GM12872 (cell line): Measurements from ENCODE around the gene MRTFB.

Source experiments
- CTCF ChIP-seq: IDR thresholded peaks from 3 replicates; pipeline ENCODE4 v1.5.1; 2011; ENCODE audit warnings: low read depth, mild to moderate bottlenecking, low read length, moderate library complexity; ENCODE audit not compliant: insufficient read depth

MRTFB gene

DNA sequence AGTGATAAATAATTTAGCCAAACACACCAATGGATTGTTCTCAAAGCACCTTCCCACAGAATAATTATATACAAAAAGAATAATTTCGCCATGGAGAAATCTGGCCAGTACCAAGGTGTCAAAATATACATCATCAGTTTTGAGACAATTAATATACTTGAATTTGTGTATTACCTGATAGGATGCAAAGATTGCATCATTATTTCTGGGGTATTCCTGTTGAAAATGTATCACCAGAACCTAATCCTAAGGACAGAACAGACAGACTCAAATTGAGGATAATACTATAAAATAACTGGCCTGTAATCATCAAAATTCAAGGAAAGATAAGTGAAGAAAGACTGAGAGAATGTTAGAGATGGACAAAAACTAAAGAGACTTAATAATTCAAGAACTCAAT lies 111.9 kb downstream of the MRTFB start:
- no peak for TF ChIP-seq CTCF

GRCh38 chr16:14186007-14186794 lies 115.1 kb downstream of the MRTFB start:
- TF ChIP-seq CTCF, result peak; percentile 38; the same call in 1 of the 3 replicates

GRCh38 chr16:14186795-14187221 lies 115.7 kb downstream of the MRTFB start:
- TF ChIP-seq CTCF, result no peak

DNA sequence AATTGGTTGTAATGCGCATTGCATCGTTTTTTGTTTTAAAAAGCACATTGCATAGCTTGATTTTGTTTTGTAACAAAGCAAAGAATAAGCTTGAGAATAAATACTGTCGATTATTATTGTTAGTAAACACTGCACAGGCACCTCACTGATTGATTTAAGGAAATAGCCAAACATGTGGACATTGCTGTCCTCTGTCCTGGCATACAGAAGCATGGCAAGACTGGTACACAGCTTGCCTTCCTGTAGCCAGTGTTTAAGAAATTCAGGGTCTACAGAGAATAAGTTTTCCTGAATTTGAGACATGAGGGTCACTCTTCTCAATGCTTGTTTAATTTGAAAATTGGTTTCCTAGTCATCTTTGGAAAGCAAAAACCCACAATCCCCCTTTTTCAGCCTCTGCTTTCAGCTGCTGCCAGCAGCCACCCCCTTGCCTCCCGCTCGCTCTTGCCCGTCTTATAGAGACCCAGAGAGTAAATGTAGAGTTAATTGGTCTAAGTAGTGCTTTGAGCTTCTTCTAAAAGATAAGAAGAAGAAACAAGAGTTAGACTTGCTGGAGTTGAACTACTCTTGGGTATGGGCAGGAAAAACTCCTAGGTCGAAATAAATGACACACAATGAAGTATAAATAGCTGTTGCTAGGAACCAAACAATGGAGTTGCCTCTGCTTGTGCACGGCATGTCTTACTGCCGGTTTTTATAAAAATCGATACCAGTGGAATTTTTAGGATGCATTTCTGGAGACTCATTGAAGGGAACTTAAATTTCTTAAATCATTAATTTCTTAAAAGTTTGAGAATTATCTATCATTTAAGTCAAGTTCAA lies 116.6 kb downstream of the MRTFB start:
- TF ChIP-seq CTCF, result no peak

DNA sequence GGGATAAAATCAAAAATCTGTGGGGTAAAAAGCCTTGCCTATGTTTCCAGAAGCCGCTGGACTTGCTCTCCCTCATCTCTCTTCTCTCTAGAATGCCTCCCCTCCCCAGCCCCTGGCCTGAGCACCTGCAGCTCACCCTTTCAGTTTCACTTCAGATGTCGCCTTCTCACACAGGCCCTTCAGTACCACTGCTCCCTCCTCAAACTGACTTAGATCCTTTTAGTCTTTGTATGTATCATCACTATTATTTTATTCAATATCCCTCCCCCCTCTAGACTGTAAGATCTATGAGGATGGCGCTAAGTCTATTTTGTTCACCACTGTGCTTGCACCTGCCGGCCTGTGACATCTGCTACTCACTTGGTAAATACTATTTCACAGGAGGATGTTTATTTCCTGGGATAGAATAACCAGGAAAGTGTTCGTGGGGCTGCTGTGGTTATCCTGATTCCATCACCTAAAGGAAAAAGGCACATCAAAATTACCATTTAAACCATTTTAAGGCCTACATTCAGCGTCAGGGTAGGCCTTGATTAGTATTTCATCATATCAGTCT lies 122.3 kb downstream of the MRTFB start:
- no peak for TF ChIP-seq CTCF

GRCh38 chr16:14194721-14195120 lies 123.6 kb downstream of the MRTFB start:
- no peak for TF ChIP-seq CTCF

DNA sequence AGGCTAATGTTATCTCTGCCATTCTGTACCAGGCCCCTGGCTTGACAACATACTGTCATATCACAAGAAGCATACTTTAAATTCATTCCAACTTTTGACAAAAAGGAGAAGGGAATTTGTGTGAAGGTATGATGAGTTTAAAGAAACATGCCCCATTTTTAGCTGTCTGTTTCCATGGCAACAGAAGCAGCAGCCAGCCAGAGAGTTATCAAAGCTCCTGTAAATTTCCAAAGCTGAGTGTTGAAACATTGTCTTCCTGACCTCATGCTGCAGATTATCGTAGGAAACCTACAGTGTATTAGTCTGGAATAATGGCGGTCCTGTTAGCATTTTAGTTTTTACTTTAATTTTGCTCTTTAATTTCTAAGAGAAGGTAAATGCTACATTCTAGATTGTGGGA lies 124.9 kb downstream of the MRTFB start:
- TF ChIP-seq CTCF, result no peak
